K562 (cell line): Measurements from ENCODE around the gene ST6GALNAC1. TPM values are rescaled to one million over a fixed set of nuclear protein-coding genes. Genes with fewer than 3 reads are reported as not detected.

Source experiments
- ATAC-seq: fragments of 200-7000 bp; cut with Tn5 transposase; 3 replicates; pipeline ENCODE4 v1.9.1; 2020; ENCODE audit warnings: moderate library complexity
- BruUV-seq: library from RNA; stranded (reverse); fragments of 400-500 nt; replicated peaks from 2 replicates; lab custom pipeline; 2021; lab: Mats Ljungman, UMichigan
- CTCF ChIA-PET: fragments of 300-600 bp; formaldehyde crosslinking; extraction: SDS; loops from one replicate; lab custom pipeline; 2021; ENCODE audit warnings: low intra/inter-chr PET ratio; lab: Yijun Ruan, JAX
- POLR2A ChIA-PET: fragments of 300-600, 350-650 bp; sonication (Branson Sonifier 250); formaldehyde crosslinking; extraction: SDS; loops from one replicate; lab custom pipeline; 2021; ENCODE audit warnings: antibody characterized with exemption, inconsistent platforms; lab: Yijun Ruan, JAX
- DNase-seq, 4 experiments: peaks; one replicate each; pipeline versions ENCODE4 v3.0.0 to v3.0.0-alpha.2; 2011 to 2018; ENCODE audit warnings: low spot score in 3 of 4, mixed read lengths in 3 of 4; ENCODE audit errors: extremely low read depth in 1 of 4
- FAIRE-seq: peaks from 2 replicates; lab custom pipeline; 2011; peaks lifted over from hg19 to GRCh38; lab: Jason Lieb, UNC
- H2AFZ ChIP-seq: 2 replicates; pipeline ENCODE4 v1.6.0; 2011; ENCODE audit warnings: low read depth, low read length, control low read depth, inconsistent platforms
- H3K27ac ChIP-seq: fragments of 200-600 bp; 3 replicates; pipeline ENCODE4 v1.8.0; 2011; ENCODE audit warnings: low read depth, mild to moderate bottlenecking, control low read depth, inconsistent platforms, low read length, moderate library complexity, mixed read lengths; ENCODE audit errors: extremely low read depth
- H3K27me3 ChIP-seq, 2 experiments: fragments of 300-600 bp in 1 of 2; 2 replicates in 1 of 2; 3 replicates in 1 of 2; pipeline versions ENCODE4 v1.6.0 to v1.8.0; 2011; ENCODE audit warnings: inconsistent platforms in 2 of 2, low read length in 2 of 2, mild to moderate bottlenecking in 1 of 2, mixed read lengths in 1 of 2, moderate library complexity in 1 of 2; ENCODE audit not compliant: control insufficient read depth in 2 of 2, insufficient read depth in 2 of 2
- H3K36me3 ChIP-seq: fragments of 300-600 bp; 3 replicates; pipeline ENCODE4 v1.8.0; 2011; ENCODE audit warnings: mild to moderate bottlenecking, low read length, inconsistent platforms; ENCODE audit not compliant: control insufficient read depth, insufficient read depth
- H3K4me1 ChIP-seq, 2 experiments: fragments of 200-600 bp in 1 of 2; replicated peaks in 1 of 2; 2 replicates in 1 of 2; 3 replicates in 1 of 2; pipeline versions ENCODE4 v1.5.1 to v1.8.0; 2011; ENCODE audit warnings: inconsistent platforms in 2 of 2, low read length in 2 of 2, mild to moderate bottlenecking in 1 of 2, mixed read lengths in 1 of 2, moderate library complexity in 1 of 2; ENCODE audit not compliant: control insufficient read depth in 2 of 2, insufficient read depth in 2 of 2
- H3K4me2 ChIP-seq: 2 replicates; pipeline ENCODE4 v1.6.1; 2011; ENCODE audit warnings: low read length, control low read depth, inconsistent platforms, mixed read lengths; ENCODE audit not compliant: insufficient read depth
- H3K4me3 ChIP-seq: fragments of 200-600 bp; sonication (generic), shearing (Covaris generic); 2 replicates; pipeline ENCODE4 v1.5.1; 2016; ENCODE audit warnings: control low read depth, inconsistent platforms
- H3K79me2 ChIP-seq: fragments of 200-600 bp; 3 replicates; pipeline ENCODE4 v1.8.0; 2011; ENCODE audit warnings: low read length, inconsistent platforms; ENCODE audit not compliant: control insufficient read depth, insufficient read depth
- H3K9ac ChIP-seq, 2 experiments: 2 replicates each; pipeline versions ENCODE4 v1.6.0 to v1.6.1; 2011; ENCODE audit warnings: low read depth in 2 of 2, low read length in 2 of 2, control low read depth in 1 of 2, inconsistent platforms in 1 of 2, mild to moderate bottlenecking in 1 of 2, mixed read lengths in 1 of 2; ENCODE audit not compliant: insufficient read depth in 1 of 2
- H3K9me1 ChIP-seq: one replicate; pipeline ENCODE4 v1.6.0; 2011; ENCODE audit warnings: inconsistent platforms, mild to moderate bottlenecking, low read length, moderate library complexity; ENCODE audit not compliant: control insufficient read depth, insufficient read depth
- H3K9me3 ChIP-seq: replicated peaks from 2 replicates; pipeline ENCODE4 v1.5.1; 2011; ENCODE audit warnings: low read depth, low read length, inconsistent platforms; ENCODE audit not compliant: control insufficient read depth, insufficient read depth
- H4K20me1 ChIP-seq: replicated peaks from 2 replicates; pipeline ENCODE4 v1.6.1; 2011; ENCODE audit warnings: low read length, inconsistent platforms, mixed read lengths; ENCODE audit not compliant: control insufficient read depth, insufficient read depth
- BMI1 ChIP-seq: fragments of 150-350 bp; IDR thresholded peaks from 2 replicates; pipeline ENCODE4 v1.6.1; 2014; ENCODE audit warnings: low read length
- BRCA1 ChIP-seq, 2 experiments: fragments of 450-650 bp in 1 of 2; sonication (generic) in 1 of 2; formaldehyde crosslinking in 1 of 2; IDR thresholded peaks; 2 replicates each; pipeline versions ENCODE4 v1.5.0 to v1.6.1; 2017 to 2020; ENCODE audit warnings: mild to moderate bottlenecking in 1 of 2, missing genetic modification reagents in 1 of 2
- GTF2A2 ChIP-seq: IDR thresholded peaks from 2 replicates; pipeline ENCODE4 v1.6.1; 2016; ENCODE audit warnings: mild to moderate bottlenecking, missing genetic modification characterization, missing compliant biosample characterization
- JUN ChIP-seq, 2 experiments: sonication (generic) in 1 of 2; formaldehyde crosslinking in 1 of 2; IDR thresholded peaks; 2 replicates each; pipeline versions ENCODE4 v1.6.1 to v1.8.0; 2012 to 2022; ENCODE audit warnings: borderline replicate concordance in 2 of 2, mild to moderate bottlenecking in 2 of 2, improper control_type of control experiment in 1 of 2, low read depth in 1 of 2, low read length in 1 of 2, missing genetic modification reagents in 1 of 2
- NEUROD1 ChIP-seq: fragments of 150-350 bp; IDR thresholded peaks from 2 replicates; pipeline ENCODE4 v1.6.1; 2014; ENCODE audit warnings: borderline replicate concordance, low read length, low read depth; ENCODE audit not compliant: partially characterized antibody
- ZFP30 ChIP-seq: fragments of 250-450 bp; sonication (Bioruptor Pico); IDR thresholded peaks from 2 replicates; pipeline ENCODE4 v1.8.0; 2022; ENCODE audit warnings: moderate library complexity, mild to moderate bottlenecking, inconsistent platforms, borderline replicate concordance
- ZNF316 ChIP-seq: fragments of 450-650 bp; IDR thresholded peaks from 2 replicates; pipeline ENCODE4 v1.6.1; 2016
- WGBS: fragments of 100-300 bp; shearing (Covaris generic); methylation state at CpG from one replicate; pipeline ENCODE4 v1.1.6; 2016; ENCODE audit warnings: low coverage, mixed read lengths; ENCODE audit not compliant: insufficient coverage; ENCODE audit errors: missing lambda C conversion rate; 5-methylcytosine and 5-hydroxymethylcytosine counted together
- in situ Hi-C: fragments of 300-500 bp; cut with MboI; formaldehyde crosslinking; loops from 4 replicates; pipeline ENCODE4 v1.15.0; 2018; ENCODE audit warnings: inconsistent platforms, mixed read lengths
- intact Hi-C: fragments of 100-400 bp; cut with micrococcal nuclease; formaldehyde crosslinking; loops from 2 replicates; pipeline ENCODE4 v1.14.2; 2022
- polyA plus RNA-seq, 8 experiments: library from polyadenylated mRNA; depleted of rRNA in 4 of 8; stranded (reverse) in 5 of 8; unstranded in 3 of 8; fragments of >200 nt; fragmentation: Nextera tagmentation in 2 of 8; fragmentation: Illumina TruSeq in 1 of 8; extraction: Ambion mirVana in 2 of 8; extraction: Trizol in 1 of 8; gene quantifications; 2 replicates each; pipeline versions ENCODE4 v1.2.1 to v1.2.3, GENCODE V29; 2011 to 2014; ENCODE audit warnings: inconsistent platforms in 1 of 8, missing spikeins in 1 of 8
- total RNA-seq, 7 experiments: library from RNA; depleted of rRNA in 6 of 7; stranded (reverse); fragments of >200 nt in 6 of 7; fragmentation: Illumina TruSeq in 2 of 7; extraction: Trizol in 2 of 7; gene quantifications; 2 replicates each; pipeline versions ENCODE4 v1.2.1 to v1.2.3, GENCODE V29; 2011 to 2021; ENCODE audit warnings: low replicate concordance in 1 of 7
- TF ChIP-seq, protein P1 (sequence below): fragments of 450-650 bp; IDR thresholded peaks from 2 replicates; pipeline ENCODE4 v1.7.1; 2018; ENCODE audit warnings: mild to moderate bottlenecking, low read depth; ENCODE audit not compliant: partially characterized antibody
- TF ChIP-seq, protein P2 (sequence below): IDR thresholded peaks from 2 replicates; pipeline ENCODE4 v1.6.1; 2011; ENCODE audit not compliant: insufficient read length; ENCODE audit errors: extremely low read depth
- TF ChIP-seq, protein P3 (sequence below), 2 experiments: IDR thresholded peaks in 1 of 2; conservative IDR thresholded peaks in 1 of 2; 2 replicates each; pipeline ENCODE4 v1.6.1; 2016; ENCODE audit warnings: low read depth in 2 of 2, mild to moderate bottlenecking in 1 of 2, missing compliant biosample characterization in 1 of 2, missing genetic modification characterization in 1 of 2, moderate library complexity in 1 of 2
- TF ChIP-seq, protein P4 (sequence below), 2 experiments: IDR thresholded peaks; 2 replicates each; pipeline ENCODE4 v1.6.1; 2011; ENCODE audit warnings: borderline replicate concordance in 1 of 2, control low read depth in 1 of 2, low read depth in 1 of 2, low read length in 1 of 2, mild to moderate bottlenecking in 1 of 2, mixed read lengths in 1 of 2, moderate library complexity in 1 of 2; ENCODE audit not compliant: insufficient read depth in 1 of 2, insufficient read length in 1 of 2, poor library complexity in 1 of 2, severe bottlenecking in 1 of 2; ENCODE audit errors: extremely low read depth in 1 of 2

The ST6GALNAC1 gene
- total and polyA plus RNA-seq, 9 of the 15 experiments (the other 6 are each of a cell fraction or from before 2014, with no cell fraction given): 20.6 to 68.4 (median 50.5) TPM

DNA sequence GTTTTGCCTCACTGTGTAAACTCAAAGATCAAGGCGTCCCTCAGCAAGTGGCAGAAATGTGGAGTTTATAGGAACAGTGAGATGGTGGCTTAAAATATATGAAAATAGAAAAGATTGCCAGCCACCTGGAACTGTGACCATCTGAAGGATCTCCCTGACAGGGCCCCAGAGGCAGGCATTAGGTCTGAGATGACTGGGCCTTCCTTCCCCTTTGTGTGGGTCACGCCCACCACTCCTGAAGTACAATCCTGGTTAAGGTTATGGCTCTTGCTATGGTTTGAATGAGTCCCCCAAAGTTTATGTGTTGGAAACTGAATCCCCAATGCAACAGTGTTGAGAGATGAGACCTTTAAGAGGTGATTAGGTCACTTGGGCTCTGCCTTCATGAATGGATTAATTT lies 64.3 kb downstream of the ST6GALNAC1 start:
- FAIRE-seq (no peak), ATAC-seq (no peak), DNase-seq (no peak)
- Histone ChIP-seq H4K20me1 (no peaks in the 10 kb centered on the region), H3K27me3 (no peaks in the 10 kb centered on the region), H3K79me2 (no peaks in the 10 kb centered on the region), H2AFZ (no peak overlapping the region), H3K9me1 (no peaks in the 10 kb centered on the region), H3K36me3 (no peaks in the 10 kb centered on the region), H3K4me3 (no peak overlapping the region), H3K4me2 (no peak overlapping the region), H3K4me1 (peaks cover 16% of the 10 kb centered on the region in 2 experiments), H3K9ac (no peak overlapping the region), H3K27ac (no peak overlapping the region), H3K9me3 (no peaks in the 10 kb centered on the region)
- ChIA-PET CTCF (no interaction called here), POLR2A (interaction anchor here (1.1 to 2.8 kb wide), 4 partner anchors 12 to 22 kb away, joined by 3 to 29 read pairs (median 4); no protein-coding TSS in a partner anchor)
- no TSS peak for BruUV-seq
- TF ChIP-seq ZFP30: no peak
- TF ChIP-seq, protein P1, sequence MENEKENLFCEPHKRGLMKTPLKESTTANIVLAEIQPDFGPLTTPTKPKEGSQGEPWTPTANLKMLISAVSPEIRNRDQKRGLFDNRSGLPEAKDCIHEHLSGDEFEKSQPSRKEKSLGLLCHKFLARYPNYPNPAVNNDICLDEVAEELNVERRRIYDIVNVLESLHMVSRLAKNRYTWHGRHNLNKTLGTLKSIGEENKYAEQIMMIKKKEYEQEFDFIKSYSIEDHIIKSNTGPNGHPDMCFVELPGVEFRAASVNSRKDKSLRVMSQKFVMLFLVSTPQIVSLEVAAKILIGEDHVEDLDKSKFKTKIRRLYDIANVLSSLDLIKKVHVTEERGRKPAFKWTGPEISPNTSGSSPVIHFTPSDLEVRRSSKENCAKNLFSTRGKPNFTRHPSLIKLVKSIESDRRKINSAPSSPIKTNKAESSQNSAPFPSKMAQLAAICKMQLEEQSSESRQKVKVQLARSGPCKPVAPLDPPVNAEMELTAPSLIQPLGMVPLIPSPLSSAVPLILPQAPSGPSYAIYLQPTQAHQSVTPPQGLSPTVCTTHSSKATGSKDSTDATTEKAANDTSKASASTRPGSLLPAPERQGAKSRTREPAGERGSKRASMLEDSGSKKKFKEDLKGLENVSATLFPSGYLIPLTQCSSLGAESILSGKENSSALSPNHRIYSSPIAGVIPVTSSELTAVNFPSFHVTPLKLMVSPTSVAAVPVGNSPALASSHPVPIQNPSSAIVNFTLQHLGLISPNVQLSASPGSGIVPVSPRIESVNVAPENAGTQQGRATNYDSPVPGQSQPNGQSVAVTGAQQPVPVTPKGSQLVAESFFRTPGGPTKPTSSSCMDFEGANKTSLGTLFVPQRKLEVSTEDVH: no peak
- TF ChIP-seq, protein P2, sequence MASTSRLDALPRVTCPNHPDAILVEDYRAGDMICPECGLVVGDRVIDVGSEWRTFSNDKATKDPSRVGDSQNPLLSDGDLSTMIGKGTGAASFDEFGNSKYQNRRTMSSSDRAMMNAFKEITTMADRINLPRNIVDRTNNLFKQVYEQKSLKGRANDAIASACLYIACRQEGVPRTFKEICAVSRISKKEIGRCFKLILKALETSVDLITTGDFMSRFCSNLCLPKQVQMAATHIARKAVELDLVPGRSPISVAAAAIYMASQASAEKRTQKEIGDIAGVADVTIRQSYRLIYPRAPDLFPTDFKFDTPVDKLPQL: no peak
- no peak for TF ChIP-seq ZNF316
- no peak for TF ChIP-seq BRCA1 (IDR thresholded peaks at IDR 0.05)
- TF ChIP-seq BRCA1 (CRISPR knock-in tag; IDR thresholded peaks at IDR 0.05): no peak
- TF ChIP-seq JUN (IDR thresholded peaks at IDR 0.05; ENCODE audit: borderline replicate concordance, low read depth, low read length): no peak
- TF ChIP-seq JUN (CRISPR knock-in tag; IDR thresholded peaks at IDR 0.05; ENCODE audit: borderline replicate concordance): no peak
- TF ChIP-seq NEUROD1: no peak
- TF ChIP-seq GTF2A2: no peak
- no peak for TF ChIP-seq BMI1
- TF ChIP-seq, protein P3, sequence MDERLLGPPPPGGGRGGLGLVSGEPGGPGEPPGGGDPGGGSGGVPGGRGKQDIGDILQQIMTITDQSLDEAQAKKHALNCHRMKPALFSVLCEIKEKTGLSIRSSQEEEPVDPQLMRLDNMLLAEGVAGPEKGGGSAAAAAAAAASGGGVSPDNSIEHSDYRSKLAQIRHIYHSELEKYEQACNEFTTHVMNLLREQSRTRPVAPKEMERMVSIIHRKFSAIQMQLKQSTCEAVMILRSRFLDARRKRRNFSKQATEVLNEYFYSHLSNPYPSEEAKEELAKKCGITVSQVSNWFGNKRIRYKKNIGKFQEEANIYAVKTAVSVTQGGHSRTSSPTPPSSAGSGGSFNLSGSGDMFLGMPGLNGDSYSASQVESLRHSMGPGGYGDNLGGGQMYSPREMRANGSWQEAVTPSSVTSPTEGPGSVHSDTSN (CRISPR knock-in tag; IDR thresholded peaks at IDR 0.05; ENCODE audit: low read depth): no peak
- TF ChIP-seq, protein P3 (tag; conservative IDR thresholded peaks at IDR 0.05; ENCODE audit: low read depth): no peak
- TF ChIP-seq, protein P4, sequence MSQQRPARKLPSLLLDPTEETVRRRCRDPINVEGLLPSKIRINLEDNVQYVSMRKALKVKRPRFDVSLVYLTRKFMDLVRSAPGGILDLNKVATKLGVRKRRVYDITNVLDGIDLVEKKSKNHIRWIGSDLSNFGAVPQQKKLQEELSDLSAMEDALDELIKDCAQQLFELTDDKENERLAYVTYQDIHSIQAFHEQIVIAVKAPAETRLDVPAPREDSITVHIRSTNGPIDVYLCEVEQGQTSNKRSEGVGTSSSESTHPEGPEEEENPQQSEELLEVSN (IDR thresholded peaks at IDR 0.05; ENCODE audit: borderline replicate concordance in 1 of 2, extremely low read depth in 1 of 2, insufficient read depth in 1 of 2, insufficient read length in 1 of 2, low read depth in 1 of 2, low read length in 1 of 2, poor library complexity in 1 of 2, severe bottlenecking in 1 of 2): no peak
- WGBS: 100% methylated on average over 1 of the region's 2 CpGs
- intact Hi-C loops: no loop called here
- in situ Hi-C loops: no loop called here
